ENCODE results near the gene DHRS4.
A peak's percentile ranks its signal among the peaks of the same experiment; 100 is the strongest.

DHRS4 gene

DNA sequence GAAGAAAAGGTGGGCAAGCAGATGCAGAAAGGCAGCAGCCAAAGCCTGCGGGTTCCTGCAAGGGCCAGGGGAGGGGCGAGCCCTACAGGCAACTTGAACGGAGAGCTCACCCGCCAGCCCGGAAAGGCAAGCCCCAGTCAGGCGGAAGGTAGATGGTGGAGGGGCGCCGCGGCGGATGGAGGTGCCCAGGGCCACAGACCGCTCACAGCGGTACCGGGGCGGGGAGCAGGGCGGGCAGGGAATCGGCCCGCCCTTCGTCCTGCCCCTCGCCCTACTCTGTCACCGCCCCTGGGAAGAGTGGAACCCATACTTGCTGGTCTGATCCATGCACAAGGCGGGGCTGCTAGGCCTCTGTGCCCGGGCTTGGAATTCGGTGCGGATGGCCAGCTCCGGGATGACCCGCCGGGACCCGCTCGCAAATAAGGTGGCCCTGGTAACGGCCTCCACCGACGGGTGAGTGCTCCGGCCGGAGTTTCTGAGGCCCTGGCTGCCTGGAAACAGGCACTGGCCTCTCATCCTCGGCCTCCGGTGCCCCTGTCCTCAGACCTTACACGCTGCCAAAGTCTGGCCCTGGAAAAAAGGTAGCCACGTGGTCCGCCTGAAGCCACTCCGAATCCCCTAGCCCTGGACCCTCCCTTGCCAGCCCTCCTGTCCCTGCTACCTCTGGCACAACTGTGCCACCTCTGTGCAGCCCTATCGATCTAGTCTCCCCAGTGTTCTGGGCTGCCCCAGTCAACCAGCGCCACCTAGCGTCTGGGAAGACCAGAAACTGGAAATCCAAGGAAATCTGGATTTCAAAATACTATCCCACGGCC, at the start of gene DHRS4:
Gene DHRS4 (plus strand): TSS at position 307 of the 815 bp plus-strand sequence. CDS start 19 bp downstream, at position 326.
- peak; percentile 92 for DNase-seq (ENCODE audit: low spot score)

DNA sequence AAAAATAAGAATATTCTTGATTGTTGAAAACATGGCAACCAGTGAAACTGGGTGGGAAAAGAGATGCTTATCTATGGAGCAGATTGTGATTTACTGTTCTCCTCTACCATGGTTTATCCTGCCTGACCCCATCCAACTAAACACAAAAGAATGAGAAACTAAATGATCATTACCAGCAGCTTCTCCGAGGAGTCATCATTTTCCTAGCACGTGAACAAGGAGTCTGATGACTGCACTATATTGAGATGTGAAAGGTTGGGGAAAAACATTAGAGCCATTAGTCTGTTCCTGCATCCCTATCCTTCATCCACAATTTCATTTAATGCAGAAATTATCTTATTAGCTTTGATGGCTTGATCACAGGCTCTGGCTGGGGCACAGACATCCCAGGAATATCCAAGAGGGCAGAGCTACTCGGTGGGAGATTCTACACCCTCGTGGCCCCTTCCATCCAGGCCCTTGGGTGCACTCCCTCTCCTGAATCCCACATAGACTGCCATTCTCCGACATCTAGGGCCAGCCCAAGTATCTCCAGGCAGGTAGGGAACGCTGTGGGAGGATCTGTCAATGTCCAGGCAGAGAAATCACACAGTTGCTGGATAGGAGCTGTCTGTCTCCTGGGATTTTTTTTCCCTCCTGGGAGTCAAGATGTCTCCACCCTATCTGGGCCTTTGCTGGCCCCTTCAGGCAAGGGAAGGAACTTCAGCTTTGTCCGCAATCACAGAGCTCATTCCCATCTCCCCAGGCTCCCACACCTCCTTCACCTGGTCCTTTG, 43.3 kb upstream of the DHRS4 start:
- DNase-seq (ENCODE audit: low spot score): peak; percentile 20

- no peak for DNase-seq (ENCODE audit: low spot score)
Observed at GRCh38 chr14:23910876-23911210, 42.7 kb upstream of the DHRS4 start.

GRCh38 chr14:23915559-23915958, 38.0 kb upstream of the DHRS4 start:
- DNase-seq (ENCODE audit: low spot score): no peak

- no peak for DNase-seq (ENCODE audit: low spot score)
Observed at GRCh38 chr14:23916004-23916403, 37.6 kb upstream of the DHRS4 start.

DNA sequence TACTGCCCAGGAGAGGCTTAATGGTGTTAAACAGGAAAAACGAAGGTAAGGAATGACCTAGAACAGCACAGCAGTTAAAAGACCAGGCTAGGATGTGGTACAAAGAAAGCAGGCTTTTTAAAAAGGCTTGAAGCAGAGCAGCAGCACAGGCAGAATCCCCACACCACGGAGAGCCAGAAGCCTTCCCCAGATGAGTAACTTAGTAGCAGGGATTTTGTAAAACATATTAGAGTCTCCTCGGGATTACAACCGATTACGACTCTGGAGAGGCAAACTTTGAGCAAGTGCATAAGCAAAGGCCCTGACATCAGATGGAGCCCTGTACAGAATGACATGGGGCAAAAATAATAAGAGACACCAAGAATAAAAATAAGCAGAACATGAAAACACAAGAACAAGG, 37.1 kb upstream of the DHRS4 start:
- DNase-seq (ENCODE audit: low spot score): no peak

DNA sequence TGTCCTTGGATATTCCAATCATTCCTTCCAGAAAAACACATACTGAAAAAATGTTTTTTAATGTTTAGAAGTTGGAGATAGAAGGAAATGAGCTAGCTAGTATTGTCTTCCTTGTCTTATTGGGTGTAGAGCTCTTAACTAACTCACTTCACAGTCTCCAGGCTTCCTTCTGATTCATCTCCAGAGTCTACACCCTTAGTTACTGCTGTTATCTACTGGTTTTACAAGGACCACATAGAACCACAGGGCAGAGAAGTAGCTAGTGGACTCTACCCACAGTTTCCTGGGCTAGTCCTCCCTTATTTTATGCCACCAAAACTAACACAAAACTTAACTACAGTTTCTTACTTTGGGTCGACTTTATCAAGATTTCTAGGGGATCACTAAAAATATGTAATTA, 31.0 kb upstream of the DHRS4 start:
- DNase-seq (ENCODE audit: low spot score): no peak

- DNase-seq (ENCODE audit: low spot score): no peak
Observed at GRCh38 chr14:23925523-23926075, 28.0 kb upstream of the DHRS4 start.

DNA sequence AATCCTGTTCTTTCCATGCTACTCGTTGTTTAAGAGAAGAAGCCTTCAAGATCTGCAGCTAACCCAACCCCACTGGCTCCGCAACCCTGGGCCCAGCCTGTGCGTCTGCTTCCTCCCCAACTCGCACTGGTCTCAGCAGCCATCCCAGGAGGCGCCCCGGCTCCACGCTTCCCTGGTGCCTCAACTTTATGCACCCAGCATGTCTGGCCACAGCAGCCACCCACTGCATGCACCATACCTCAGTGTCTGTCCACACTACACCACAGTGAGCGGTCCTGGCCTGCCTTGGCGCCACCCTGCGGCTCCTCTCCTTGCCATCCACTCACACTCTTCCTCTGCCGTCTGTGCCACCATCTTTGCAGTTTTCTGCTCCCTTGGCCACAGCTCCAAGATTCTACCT, 27.0 kb upstream of the DHRS4 start:
- no peak for DNase-seq (ENCODE audit: low spot score)

DNA sequence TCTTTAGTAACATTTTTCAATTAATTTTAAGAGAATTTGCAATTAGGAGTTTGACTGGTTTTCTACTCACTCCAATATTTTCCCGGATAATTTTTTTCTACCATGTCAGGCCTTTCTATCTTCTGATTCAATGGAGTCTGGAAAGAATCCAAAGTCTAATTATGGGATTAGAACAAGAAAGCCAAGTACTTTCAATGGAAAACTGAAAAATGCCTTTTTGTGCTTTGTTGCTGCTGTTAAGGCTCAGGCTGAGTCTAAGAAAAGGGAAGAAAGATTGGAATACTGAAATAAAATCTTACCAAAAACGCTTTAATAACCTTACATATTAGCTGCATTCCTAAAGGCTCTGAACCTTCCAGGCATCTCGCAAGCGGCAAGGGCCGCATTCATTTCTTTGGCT, 24.4 kb upstream of the DHRS4 start:
- peak; percentile 17 for DNase-seq (ENCODE audit: low spot score)

- DNase-seq (ENCODE audit: low spot score): peak; percentile 84
Observed at GRCh38 chr14:23929822-23930294, 23.7 kb upstream of the DHRS4 start.

DNA sequence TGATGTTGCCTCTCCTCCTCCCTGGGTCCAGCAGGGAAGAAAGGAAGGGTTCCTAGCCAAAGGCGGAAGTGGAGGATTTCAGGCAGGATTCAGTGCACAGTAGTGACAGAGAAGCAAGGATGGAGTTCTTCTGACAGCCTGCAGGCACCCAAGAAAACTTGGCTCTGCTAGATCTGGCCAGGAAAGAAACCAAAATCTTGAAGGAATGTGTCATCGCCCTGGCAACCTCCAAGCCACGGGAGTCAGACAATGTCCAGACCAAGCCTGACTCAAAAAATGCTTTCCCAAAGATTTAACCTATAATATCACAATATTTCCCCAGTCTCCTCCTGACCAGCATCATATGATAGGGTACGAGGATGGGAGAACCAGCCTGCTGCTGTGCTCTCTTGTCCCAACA, 22.8 kb upstream of the DHRS4 start:
- DNase-seq (ENCODE audit: low spot score): no peak

- DNase-seq (ENCODE audit: low spot score): no peak
Observed at GRCh38 chr14:23931721-23932289, 21.8 kb upstream of the DHRS4 start.

DNA sequence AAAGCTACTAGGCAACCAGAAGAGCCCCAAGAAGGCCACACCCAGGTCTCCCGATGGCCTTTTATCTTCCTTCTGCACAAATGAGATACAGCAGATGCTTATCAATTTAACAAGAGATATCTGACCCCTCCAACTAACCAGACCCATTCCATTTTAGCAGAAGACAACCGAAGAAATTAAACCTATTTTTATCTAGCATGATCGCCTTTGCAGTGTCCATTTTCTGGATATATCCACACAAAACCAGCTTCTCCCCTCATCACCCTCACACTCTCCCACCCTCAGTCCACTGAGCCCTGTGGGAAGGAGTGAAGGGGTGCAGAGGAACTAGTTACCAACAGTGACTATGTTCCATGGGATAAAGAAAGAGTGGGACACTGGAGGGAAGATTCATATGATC, 20.9 kb upstream of the DHRS4 start:
- no peak for DNase-seq (ENCODE audit: low spot score)

DNA sequence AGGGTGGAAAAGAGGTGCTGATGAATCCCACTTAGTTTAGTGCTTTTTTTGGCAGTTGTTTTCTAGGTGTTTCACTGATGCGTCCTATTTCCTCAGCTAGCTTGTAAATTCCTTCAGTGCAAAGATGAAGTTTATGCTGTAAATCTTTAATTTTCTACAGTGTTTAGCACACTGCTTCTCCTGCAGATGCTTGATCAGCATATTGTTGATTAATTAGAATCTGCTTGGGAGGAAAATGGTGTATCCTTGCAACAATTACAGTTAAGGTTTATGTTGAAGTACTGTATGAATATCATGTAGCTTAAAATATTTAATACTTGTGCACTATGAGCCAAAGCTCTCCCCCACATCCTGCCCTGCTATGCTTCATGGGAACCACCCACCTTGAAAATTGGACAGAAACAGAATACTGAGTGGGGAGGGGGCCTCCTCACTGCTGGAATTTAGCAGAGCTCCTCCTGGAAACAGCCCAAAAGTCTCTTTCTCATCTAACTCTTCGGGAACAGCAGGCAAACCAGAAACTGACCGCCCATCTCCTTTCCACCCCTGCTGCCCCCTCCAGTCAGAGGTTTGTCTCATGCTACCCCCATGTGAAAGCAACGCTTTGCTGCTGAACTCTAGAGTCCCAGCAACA, 20.3 kb upstream of the DHRS4 start:
- DNase-seq (ENCODE audit: low spot score): no peak

DNA sequence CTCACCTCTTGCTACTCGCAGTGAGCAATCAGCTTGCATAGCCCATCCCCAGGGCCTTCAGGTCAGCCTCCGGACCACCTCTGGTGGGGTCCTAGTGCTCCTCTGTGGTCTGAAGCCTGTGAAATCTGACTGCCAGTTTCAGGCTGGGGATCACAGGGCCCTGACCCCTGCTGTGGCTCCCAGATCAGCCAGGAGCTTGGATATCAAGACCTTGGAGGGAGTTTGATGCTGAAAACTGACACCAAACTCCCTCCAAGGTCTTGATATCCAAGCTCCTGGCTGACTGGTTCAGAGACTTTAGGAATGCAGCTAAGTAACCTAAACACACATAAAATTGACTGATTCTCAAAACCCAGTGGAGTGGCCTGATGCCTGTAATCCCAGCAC, 19.8 kb upstream of the DHRS4 start:
- DNase-seq (ENCODE audit: low spot score): no peak

DNA sequence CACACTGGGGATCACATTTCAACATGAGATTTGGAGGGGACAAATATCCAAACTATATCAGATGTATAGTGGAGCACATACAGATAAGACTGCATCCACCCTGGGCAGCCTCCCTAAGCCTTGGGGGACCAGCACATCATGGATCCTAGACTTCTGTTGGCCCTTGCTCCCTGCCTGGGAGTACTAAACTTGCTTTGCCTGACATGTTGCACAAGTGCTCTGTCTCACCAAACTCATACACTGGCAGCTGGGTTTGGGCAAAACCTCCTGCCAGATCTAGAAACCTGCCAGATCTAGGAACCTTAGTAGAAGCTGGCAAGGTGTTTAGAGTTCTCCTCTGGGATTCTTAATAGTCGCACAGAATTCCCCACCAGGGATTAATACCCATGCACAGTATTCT, 18.4 kb upstream of the DHRS4 start:
- DNase-seq (ENCODE audit: low spot score): no peak

- no peak for DNase-seq (ENCODE audit: low spot score)
Observed at GRCh38 chr14:23936084-23936829, 17.3 kb upstream of the DHRS4 start.

- DNase-seq (ENCODE audit: low spot score): no peak
Observed at GRCh38 chr14:23937203-23937602, 16.4 kb upstream of the DHRS4 start.

- DNase-seq (ENCODE audit: low spot score): no peak
Observed at GRCh38 chr14:23938823-23939222, 14.7 kb upstream of the DHRS4 start.

GRCh38 chr14:23939607-23940326, 13.8 kb upstream of the DHRS4 start:
- no peak for DNase-seq (ENCODE audit: low spot score)

Data from Ammon's horn (tissue), 1 donor.